ENCODE measurements around the gene GIPC3. TPM values are rescaled to one million over a fixed set of nuclear protein-coding genes. Genes with fewer than 3 reads are reported as not detected.

GIPC3 gene
- total RNA-seq, 6 donors from 2014 or later = 0.91 to 5.2 (median 1.4) TPM

GRCh38 chr19:3595521-3596061 is 10.3 kb downstream of the GIPC3 start:
- no peaks in the 10 kb centered on the region for H3K27me3 ChIP-seq
- H3K36me3 ChIP-seq = peaks cover 0 to 10% (median 0%) of the 10 kb centered on the region in 4 donors
- TF ChIP-seq, protein P1, sequence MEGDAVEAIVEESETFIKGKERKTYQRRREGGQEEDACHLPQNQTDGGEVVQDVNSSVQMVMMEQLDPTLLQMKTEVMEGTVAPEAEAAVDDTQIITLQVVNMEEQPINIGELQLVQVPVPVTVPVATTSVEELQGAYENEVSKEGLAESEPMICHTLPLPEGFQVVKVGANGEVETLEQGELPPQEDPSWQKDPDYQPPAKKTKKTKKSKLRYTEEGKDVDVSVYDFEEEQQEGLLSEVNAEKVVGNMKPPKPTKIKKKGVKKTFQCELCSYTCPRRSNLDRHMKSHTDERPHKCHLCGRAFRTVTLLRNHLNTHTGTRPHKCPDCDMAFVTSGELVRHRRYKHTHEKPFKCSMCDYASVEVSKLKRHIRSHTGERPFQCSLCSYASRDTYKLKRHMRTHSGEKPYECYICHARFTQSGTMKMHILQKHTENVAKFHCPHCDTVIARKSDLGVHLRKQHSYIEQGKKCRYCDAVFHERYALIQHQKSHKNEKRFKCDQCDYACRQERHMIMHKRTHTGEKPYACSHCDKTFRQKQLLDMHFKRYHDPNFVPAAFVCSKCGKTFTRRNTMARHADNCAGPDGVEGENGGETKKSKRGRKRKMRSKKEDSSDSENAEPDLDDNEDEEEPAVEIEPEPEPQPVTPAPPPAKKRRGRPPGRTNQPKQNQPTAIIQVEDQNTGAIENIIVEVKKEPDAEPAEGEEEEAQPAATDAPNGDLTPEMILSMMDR (IDR thresholded peaks at IDR 0.05) = no peak
- TF ChIP-seq EP300 (IDR thresholded peaks at IDR 0.05) = no peak
- TF ChIP-seq POLR2A (IDR thresholded peaks at IDR 0.05) = no peak
- no peak for TF ChIP-seq POLR2AphosphoS5 (IDR thresholded peaks at IDR 0.05)
- ATAC-seq (ENCODE audit: low FRiP score in 2 of 2) = peak in 1 of 2 donors; percentile 38
- no peak overlapping the region for H3K4me3 ChIP-seq
- WGBS, 2 donors = 79 to 92% methylated on average over 15 to 25 of the region's 34 CpGs
- H3K27ac ChIP-seq = no peak overlapping the region
- peak in 1 of 2 donors; percentile 78 for DNase-seq
- H3K9me3 ChIP-seq = no peaks in the 10 kb centered on the region
- no peaks in the 10 kb centered on the region for H3K4me1 ChIP-seq

- peaks cover 5 to 18% (median 14%) of the 10 kb centered on the region in 4 donors for H3K4me1 ChIP-seq
- DNase-seq = peak in 1 of 2 donors; percentile 70
- H3K4me3 ChIP-seq = no peak overlapping the region
- ATAC-seq (ENCODE audit: low FRiP score in 2 of 2) = no peak
- whole genome bisulfite sequencing, 2 donors = 40 to 85% methylated on average over 1 to 24 of the region's 28 CpGs
- peaks cover 0 to 10% (median 0%) of the 10 kb centered on the region in 4 donors for H3K36me3 ChIP-seq
- H3K9me3 ChIP-seq = no peaks in the 10 kb centered on the region
- no peak overlapping the region for H3K27ac ChIP-seq
- TF ChIP-seq POLR2AphosphoS5 (IDR thresholded peaks at IDR 0.05) (no peak), EP300 (IDR thresholded peaks at IDR 0.05) (no peak), POLR2A (IDR thresholded peaks at IDR 0.05) (no peak)
- TF ChIP-seq, protein P1 (IDR thresholded peaks at IDR 0.05) = no peak
- H3K27me3 ChIP-seq = no peaks in the 10 kb centered on the region
Observed at GRCh38 chr19:3599776-3600187, 14.5 kb downstream of the GIPC3 start.

- ATAC-seq (ENCODE audit: low FRiP score in 2 of 2) (no peak), DNase-seq (no peak)
- H3K27ac ChIP-seq = no peak overlapping the region
- peaks cover 0 to 5% (median 0%) of the 10 kb centered on the region in 4 donors for H3K36me3 ChIP-seq
- no peaks in the 10 kb centered on the region for H3K9me3 ChIP-seq
- H3K27me3 ChIP-seq = no peaks in the 10 kb centered on the region
- no peak overlapping the region for H3K4me3 ChIP-seq
- 93 to 96% methylated on average over 10 to 12 of the region's 12 CpGs for WGBS, 2 donors
- TF ChIP-seq, protein P1 (IDR thresholded peaks at IDR 0.05) = no peak
- no peak for TF ChIP-seq EP300 (IDR thresholded peaks at IDR 0.05)
- no peak for TF ChIP-seq POLR2AphosphoS5 (IDR thresholded peaks at IDR 0.05)
- TF ChIP-seq POLR2A (IDR thresholded peaks at IDR 0.05) = no peak
- H3K4me1 ChIP-seq = peaks cover 12 to 25% (median 21%) of the 10 kb centered on the region in 4 donors
Observed at GRCh38 chr19:3601021-3601420, 15.7 kb downstream of the GIPC3 start.

- 71 to 73% methylated on average over 17 to 21 of the region's 23 CpGs for WGBS, 2 donors
- H3K27ac ChIP-seq = peak overlapping the region in 3 of 4 donors; percentile 4 to 61 (median 41)
Observed at GRCh38 chr19:3603121-3603811, 18.0 kb downstream of the GIPC3 start.

More at GRCh38 chr19:3603121-3603811, 18.0 kb downstream of the GIPC3 start:
- H3K27me3 ChIP-seq = no peaks in the 10 kb centered on the region
- ATAC-seq (ENCODE audit: low FRiP score in 2 of 2) (no peak), DNase-seq (no peak)
- H3K9me3 ChIP-seq = no peaks in the 10 kb centered on the region
- H3K36me3 ChIP-seq = peaks cover 0 to 5% (median 0%) of the 10 kb centered on the region in 4 donors
- no peak overlapping the region for H3K4me3 ChIP-seq
- TF ChIP-seq EP300 (IDR thresholded peaks at IDR 0.05) = no peak
- TF ChIP-seq, protein P1 (IDR thresholded peaks at IDR 0.05) = no peak
- no peak for TF ChIP-seq POLR2AphosphoS5 (IDR thresholded peaks at IDR 0.05)
- TF ChIP-seq POLR2A (IDR thresholded peaks at IDR 0.05) = no peak
- H3K4me1 ChIP-seq = peaks cover 33 to 47% (median 39%) of the 10 kb centered on the region in 4 donors
